Transverse colon (tissue), 4 donors: ENCODE measurements around the gene ZBTB5.

Experiments used
- CTCF ChIP-seq, 5 experiments: fragments of 200-600 bp in 3 of 5; fragments of 450-650 bp in 2 of 5; sonication (generic) in 3 of 5; IDR thresholded peaks; 1 replicate in 2 of 5; 2 replicates in 3 of 5; pipeline ENCODE4 v1.5.1; 2016 to 2017; ENCODE audit warnings: antibody characterized with exemption in 5 of 5, inconsistent platforms in 3 of 5, mild to moderate bottlenecking in 2 of 5, moderate library complexity in 1 of 5
- POLR2A ChIP-seq: fragments of 450-650 bp; IDR thresholded peaks from one replicate; pipeline ENCODE4 v1.6.1; 2016; ENCODE audit warnings: antibody characterized with exemption, mild to moderate bottlenecking, moderate library complexity
- POLR2AphosphoS5 ChIP-seq, 3 donors: sonication (generic); formaldehyde crosslinking; IDR thresholded peaks; one replicate each; pipeline ENCODE4 v1.6.1; 2016; ENCODE audit warnings: antibody characterized with exemption in 3 of 3

- TF ChIP-seq CTCF (IDR thresholded peaks at IDR 0.05) (no peak), POLR2AphosphoS5 (IDR thresholded peaks at IDR 0.05) (no peak), POLR2A (no peak)
These were observed 22.7 kb downstream of the ZBTB5 start for GRCh38 chr9:37442556-37442955.
